ENCODE data around the gene GMDS. TPM values are rescaled to one million over a fixed set of nuclear protein-coding genes. Genes with fewer than 3 reads are reported as not detected.

The GMDS gene
- total RNA-seq, 2 donors from 2014 or later, result 25.4 to 29.5 TPM

- H3K9ac ChIP-seq (ENCODE audit: extremely low read depth, low read length, poor library complexity, severe bottlenecking), result no peak overlapping the region
- no peaks in the 10 kb centered on the region for H3K9me3 ChIP-seq (ENCODE audit: control insufficient read depth, low read length)
- no peak for TF ChIP-seq CTCF (conservative IDR thresholded peaks at IDR 0.05)
- H3K4me1 ChIP-seq (ENCODE audit: control insufficient read depth, insufficient read depth, low read length), result no peaks in the 10 kb centered on the region
- H3K36me3 ChIP-seq (ENCODE audit: control insufficient read depth, insufficient read depth, low read length), result no peaks in the 10 kb centered on the region
- H3K9me3 Mint-ChIP-seq, result no peaks in the 10 kb centered on the region
- DNase-seq, result no peak
- H3K36me3 Mint-ChIP-seq (ENCODE audit: low read depth), result no peaks in the 10 kb centered on the region
- no peak overlapping the region for H3K4me3 Mint-ChIP-seq
- H3K27ac Mint-ChIP-seq, result no peak overlapping the region
- no peak overlapping the region for H3K27ac ChIP-seq (ENCODE audit: low read depth, low read length)
- H3K27me3 Mint-ChIP-seq (ENCODE audit: insufficient read depth), result no peaks in the 10 kb centered on the region
- H3K4me1 Mint-ChIP-seq, result no peaks in the 10 kb centered on the region
- no peak overlapping the region for H3K4me3 ChIP-seq (ENCODE audit: low read length)
- 96 to 100% methylated on average over 1 to 5 of the region's 5 CpGs for WGBS, 2 experiments (ENCODE audit: insufficient coverage in 1 of 2, insufficient read length in 1 of 2)
- no peaks in the 10 kb centered on the region for H3K27me3 ChIP-seq (ENCODE audit: control insufficient read depth, insufficient read depth, low read length, poor library complexity, severe bottlenecking)
Observed at GRCh38 chr6:2102966-2103365, 142.4 kb downstream of the GMDS start.

- 93 to 97% methylated on average over 4 to 5 of the region's 5 CpGs for WGBS, 2 experiments (ENCODE audit: insufficient coverage in 1 of 2, insufficient read length in 1 of 2)
- Histone ChIP-seq H3K9me3 (ENCODE audit: control insufficient read depth, low read length) (no peaks in the 10 kb centered on the region), H3K4me1 (ENCODE audit: control insufficient read depth, insufficient read depth, low read length) (no peaks in the 10 kb centered on the region), H3K27me3 (ENCODE audit: control insufficient read depth, insufficient read depth, low read length, poor library complexity, severe bottlenecking) (no peaks in the 10 kb centered on the region), H3K36me3 (ENCODE audit: control insufficient read depth, insufficient read depth, low read length) (no peaks in the 10 kb centered on the region), H3K9ac (ENCODE audit: extremely low read depth, low read length, poor library complexity, severe bottlenecking) (no peak overlapping the region), H3K27ac (ENCODE audit: low read depth, low read length) (no peak overlapping the region), H3K4me3 (ENCODE audit: low read length) (no peak overlapping the region)
- Mint-ChIP-seq H3K36me3 (ENCODE audit: low read depth) (no peaks in the 10 kb centered on the region), H3K9me3 (no peaks in the 10 kb centered on the region), H3K27me3 (ENCODE audit: insufficient read depth) (no peaks in the 10 kb centered on the region), H3K4me1 (no peaks in the 10 kb centered on the region), H3K4me3 (no peak overlapping the region), H3K27ac (no peak overlapping the region)
- TF ChIP-seq CTCF (conservative IDR thresholded peaks at IDR 0.05), result no peak
- DNase-seq, result no peak
Observed at GRCh38 chr6:2102316-2102883, 143.0 kb downstream of the GMDS start.

- Mint-ChIP-seq H3K27me3 (ENCODE audit: insufficient read depth) (no peaks in the 10 kb centered on the region), H3K36me3 (ENCODE audit: low read depth) (no peaks in the 10 kb centered on the region)
- no CpG with 5 or more reads among the region's 1 CpG for WGBS, 2 experiments (ENCODE audit: insufficient coverage in 1 of 2, insufficient read length in 1 of 2)
Observed at GRCh38 chr6:2101213-2101612, 144.2 kb downstream of the GMDS start.

More at GRCh38 chr6:2101213-2101612, 144.2 kb downstream of the GMDS start:
- Histone ChIP-seq H3K4me3 (ENCODE audit: low read length) (no peak overlapping the region), H3K9me3 (ENCODE audit: control insufficient read depth, low read length) (no peaks in the 10 kb centered on the region), H3K27ac (ENCODE audit: low read depth, low read length) (no peak overlapping the region), H3K27me3 (ENCODE audit: control insufficient read depth, insufficient read depth, low read length, poor library complexity, severe bottlenecking) (no peaks in the 10 kb centered on the region), H3K36me3 (ENCODE audit: control insufficient read depth, insufficient read depth, low read length) (no peaks in the 10 kb centered on the region), H3K9ac (ENCODE audit: extremely low read depth, low read length, poor library complexity, severe bottlenecking) (no peak overlapping the region), H3K4me1 (ENCODE audit: control insufficient read depth, insufficient read depth, low read length) (no peaks in the 10 kb centered on the region)
- TF ChIP-seq CTCF (conservative IDR thresholded peaks at IDR 0.05), result no peak
- H3K27ac Mint-ChIP-seq, result no peak overlapping the region
- no peak for DNase-seq
- H3K4me1 Mint-ChIP-seq, result no peaks in the 10 kb centered on the region
- H3K4me3 Mint-ChIP-seq, result no peak overlapping the region
- H3K9me3 Mint-ChIP-seq, result no peaks in the 10 kb centered on the region

All from endodermal cell (in vitro differentiated cells).